ENCODE data around the gene IL22.

Gene IL22

GRCh38 chr12:68234140-68234539, 19.3 kb downstream of the IL22 start:
- Histone ChIP-seq H4K20me1 (ENCODE audit: insufficient read depth, low read length, poor library complexity, severe bottlenecking) (no peaks in the 10 kb centered on the region), H3K9me3 (ENCODE audit: insufficient read depth, low read depth, low read length) (no peaks in the 10 kb centered on the region), H3F3A (ENCODE audit: low read depth) (no peaks in the 10 kb centered on the region), H3K4me2 (ENCODE audit: low read depth, low read length, poor library complexity, severe bottlenecking) (peak overlapping the region; percentile 64), H3K4me1 (ENCODE audit: insufficient read depth, low read length, poor library complexity, severe bottlenecking) (peaks cover 49% of the 10 kb centered on the region), H3K9ac (ENCODE audit: low read depth, low read length, poor library complexity, severe bottlenecking) (peak overlapping the region; percentile 21), H3K27me3 (ENCODE audit: insufficient read depth, low read length, poor library complexity, severe bottlenecking) (no peaks in the 10 kb centered on the region), H2AFZ (ENCODE audit: low read length) (no peak overlapping the region; the same call in 1 of the 2 replicates), H3K36me3 (ENCODE audit: insufficient read depth, low read length) (no peaks in the 10 kb centered on the region), H3K79me2 (ENCODE audit: insufficient read depth, low read length) (no peaks in the 10 kb centered on the region), H3K9me2 (replicated peaks; ENCODE audit: low read depth, low read length) (no peaks in the 10 kb centered on the region), H3K4me3 (ENCODE audit: low read length, poor library complexity, severe bottlenecking) (no peak overlapping the region)
- no peak for TF ChIP-seq EZH2phosphoT487 (IDR thresholded peaks at IDR 0.05; ENCODE audit: borderline replicate concordance)

GRCh38 chr12:68233498-68233897, 19.9 kb downstream of the IL22 start:
- no peak overlapping the region for H3K4me2 ChIP-seq (ENCODE audit: low read depth, low read length, poor library complexity, severe bottlenecking)
- peaks cover 49% of the 10 kb centered on the region for H3K4me1 ChIP-seq (ENCODE audit: insufficient read depth, low read length, poor library complexity, severe bottlenecking)
- no peaks in the 10 kb centered on the region for H3K9me3 ChIP-seq (ENCODE audit: insufficient read depth, low read depth, low read length)
- no peaks in the 10 kb centered on the region for H3K9me2 ChIP-seq (replicated peaks; ENCODE audit: low read depth, low read length)
- no peak overlapping the region for H3K9ac ChIP-seq (ENCODE audit: low read depth, low read length, poor library complexity, severe bottlenecking)
- H2AFZ ChIP-seq (ENCODE audit: low read length): no peak overlapping the region
- TF ChIP-seq EZH2phosphoT487 (IDR thresholded peaks at IDR 0.05; ENCODE audit: borderline replicate concordance) (no peak), CTCF (conservative IDR thresholded peaks at IDR 0.05; ENCODE audit: low read length) (no peak)
- H3K36me3 ChIP-seq (ENCODE audit: insufficient read depth, low read length): no peaks in the 10 kb centered on the region
- no peaks in the 10 kb centered on the region for H3K79me2 ChIP-seq (ENCODE audit: insufficient read depth, low read length)
- no peaks in the 10 kb centered on the region for H3K27me3 ChIP-seq (ENCODE audit: insufficient read depth, low read length, poor library complexity, severe bottlenecking)
- H3F3A ChIP-seq (ENCODE audit: low read depth): no peaks in the 10 kb centered on the region
- H3K4me3 ChIP-seq (ENCODE audit: low read length, poor library complexity, severe bottlenecking): no peak overlapping the region
- H4K20me1 ChIP-seq (ENCODE audit: insufficient read depth, low read length, poor library complexity, severe bottlenecking): no peaks in the 10 kb centered on the region

- Histone ChIP-seq H3K4me3 (ENCODE audit: low read length, poor library complexity, severe bottlenecking) (no peak overlapping the region), H3K4me1 (ENCODE audit: insufficient read depth, low read length, poor library complexity, severe bottlenecking) (peaks cover 39% of the 10 kb centered on the region), H3K9me2 (replicated peaks; ENCODE audit: low read depth, low read length) (no peaks in the 10 kb centered on the region), H3K9me3 (ENCODE audit: insufficient read depth, low read depth, low read length) (no peaks in the 10 kb centered on the region), H3K79me2 (ENCODE audit: insufficient read depth, low read length) (no peaks in the 10 kb centered on the region), H2AFZ (ENCODE audit: low read length) (0 out of 2 replicates have a peak overlapping the region, but pooled peaks have one; percentile 19), H3K4me2 (ENCODE audit: low read depth, low read length, poor library complexity, severe bottlenecking) (no peak overlapping the region), H3F3A (ENCODE audit: low read depth) (no peaks in the 10 kb centered on the region), H3K27me3 (ENCODE audit: insufficient read depth, low read length, poor library complexity, severe bottlenecking) (no peaks in the 10 kb centered on the region), H4K20me1 (ENCODE audit: insufficient read depth, low read length, poor library complexity, severe bottlenecking) (no peaks in the 10 kb centered on the region), H3K9ac (ENCODE audit: low read depth, low read length, poor library complexity, severe bottlenecking) (no peak overlapping the region), H3K36me3 (ENCODE audit: insufficient read depth, low read length) (no peaks in the 10 kb centered on the region)
- TF ChIP-seq CTCF (conservative IDR thresholded peaks at IDR 0.05; ENCODE audit: low read length): no peak
Measured at GRCh38 chr12:68231691-68232090, 21.7 kb downstream of the IL22 start.

- H4K20me1 ChIP-seq (ENCODE audit: insufficient read depth, low read length, poor library complexity, severe bottlenecking): no peaks in the 10 kb centered on the region
- H3F3A ChIP-seq (ENCODE audit: low read depth): no peaks in the 10 kb centered on the region; the same call in 1 of the 2 replicates
- H3K36me3 ChIP-seq (ENCODE audit: insufficient read depth, low read length): no peaks in the 10 kb centered on the region
- TF ChIP-seq CTCF (conservative IDR thresholded peaks at IDR 0.05; ENCODE audit: low read length) (no peak), EZH2phosphoT487 (IDR thresholded peaks at IDR 0.05; ENCODE audit: borderline replicate concordance) (no peak)
- H3K9ac ChIP-seq (ENCODE audit: low read depth, low read length, poor library complexity, severe bottlenecking): no peak overlapping the region
- H2AFZ ChIP-seq (ENCODE audit: low read length): 0 out of 2 replicates have a peak overlapping the region, but pooled peaks have one; percentile 19
- H3K9me3 ChIP-seq (ENCODE audit: insufficient read depth, low read depth, low read length): no peaks in the 10 kb centered on the region
- no peaks in the 10 kb centered on the region for H3K79me2 ChIP-seq (ENCODE audit: insufficient read depth, low read length)
- no peaks in the 10 kb centered on the region for H3K27me3 ChIP-seq (ENCODE audit: insufficient read depth, low read length, poor library complexity, severe bottlenecking)
- peaks cover 41% of the 10 kb centered on the region for H3K4me1 ChIP-seq (ENCODE audit: insufficient read depth, low read length, poor library complexity, severe bottlenecking)
- H3K9me2 ChIP-seq (replicated peaks; ENCODE audit: low read depth, low read length): no peaks in the 10 kb centered on the region
- no peak overlapping the region for H3K4me2 ChIP-seq (ENCODE audit: low read depth, low read length, poor library complexity, severe bottlenecking)
- H3K4me3 ChIP-seq (ENCODE audit: low read length, poor library complexity, severe bottlenecking): no peak overlapping the region
Measured at GRCh38 chr12:68231229-68231628, 22.2 kb downstream of the IL22 start.

Data from Loucy (cell line).